ACC112 (cell line): ENCODE data around the gene FDXACB1.

ENCODE experiments used
- H2AFZ ChIP-seq: fragments of 200-600 bp; sonication (generic); one replicate; pipeline ENCODE4 v1.6.0; 2017; ENCODE audit warnings: antibody characterized with exemption, low read length; ENCODE audit not compliant: unreplicated experiment
- H3K27ac ChIP-seq: fragments of 200-600 bp; sonication (generic); 2 replicates; pipeline ENCODE4 v1.5.1; 2014; ENCODE audit warnings: low read depth, mild to moderate bottlenecking, antibody characterized with exemption, low read length, moderate library complexity
- H3K27me3 ChIP-seq: fragments of 200-600 bp; sonication (generic); 2 replicates; pipeline ENCODE4 v1.6.1; 2014; ENCODE audit warnings: mild to moderate bottlenecking, antibody characterized with exemption, low read length, moderate library complexity, mixed read lengths; ENCODE audit not compliant: insufficient read depth
- H3K36me3 ChIP-seq: fragments of 200-600 bp; sonication (generic); 2 replicates; pipeline ENCODE4 v1.6.1; 2016; ENCODE audit warnings: mild to moderate bottlenecking, antibody characterized with exemption, low read length, moderate library complexity, mixed read lengths; ENCODE audit not compliant: insufficient read depth
- H3K4me1 ChIP-seq: fragments of 200-600 bp; sonication (generic); one replicate; pipeline ENCODE4 v1.6.1; 2016; ENCODE audit warnings: low read length, mixed read lengths; ENCODE audit not compliant: insufficient read depth, unreplicated experiment, control insufficient read depth
- H3K4me3 ChIP-seq: fragments of 200-600 bp; sonication (generic); 2 replicates; pipeline ENCODE4 v1.5.1; 2014; ENCODE audit warnings: mild to moderate bottlenecking, low read depth, low read length
- H3K79me2 ChIP-seq: fragments of 200-600 bp; sonication (generic); one replicate; pipeline ENCODE4 v1.6.0; 2016; ENCODE audit warnings: low read length; ENCODE audit not compliant: control insufficient read depth, unreplicated experiment, insufficient read depth

Gene FDXACB1

DNA sequence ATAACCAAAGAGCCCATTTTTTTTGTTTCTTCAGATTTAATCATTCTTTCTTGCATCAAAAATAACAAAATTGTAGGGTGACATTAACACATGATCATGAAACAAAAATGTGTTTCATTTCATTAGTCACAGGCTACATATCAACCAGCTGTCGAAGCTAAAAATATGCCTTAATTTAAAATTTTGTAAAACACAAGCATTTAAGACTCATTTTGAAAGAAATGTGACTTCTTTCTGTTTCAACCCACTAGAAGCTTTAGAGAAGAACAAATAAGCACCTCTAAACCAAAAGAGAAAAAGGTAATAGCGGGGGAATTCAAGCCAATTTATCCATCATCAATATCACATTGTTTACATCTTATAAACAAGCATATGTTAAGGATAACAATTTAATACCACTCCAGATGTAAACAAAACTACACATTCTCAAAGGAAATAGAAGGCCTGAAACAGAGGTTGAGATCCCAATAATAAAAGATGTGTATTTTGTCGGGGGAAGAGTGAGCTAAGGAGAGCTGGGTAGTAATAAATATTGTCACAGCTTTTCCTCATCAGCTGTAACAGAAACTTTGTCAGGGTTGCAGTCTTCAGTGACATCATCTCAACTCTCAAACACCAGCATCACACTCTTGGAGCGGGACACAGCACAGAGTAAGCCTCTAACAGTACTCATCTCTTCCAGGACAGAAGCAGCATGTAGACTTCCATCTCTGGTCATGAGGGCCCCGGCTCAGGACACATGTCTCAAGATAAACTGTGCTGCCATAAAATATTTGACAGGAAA, 49.6 kb downstream of the FDXACB1 start:
- no peaks in the 10 kb centered on the region for H3K27me3 ChIP-seq
- no peak overlapping the region for H3K4me3 ChIP-seq
- H3K27ac ChIP-seq = no peak overlapping the region
- H3K79me2 ChIP-seq = no peaks in the 10 kb centered on the region
- no peaks in the 10 kb centered on the region for H3K4me1 ChIP-seq
- no peaks in the 10 kb centered on the region for H3K36me3 ChIP-seq
- no peak overlapping the region for H2AFZ ChIP-seq

DNA sequence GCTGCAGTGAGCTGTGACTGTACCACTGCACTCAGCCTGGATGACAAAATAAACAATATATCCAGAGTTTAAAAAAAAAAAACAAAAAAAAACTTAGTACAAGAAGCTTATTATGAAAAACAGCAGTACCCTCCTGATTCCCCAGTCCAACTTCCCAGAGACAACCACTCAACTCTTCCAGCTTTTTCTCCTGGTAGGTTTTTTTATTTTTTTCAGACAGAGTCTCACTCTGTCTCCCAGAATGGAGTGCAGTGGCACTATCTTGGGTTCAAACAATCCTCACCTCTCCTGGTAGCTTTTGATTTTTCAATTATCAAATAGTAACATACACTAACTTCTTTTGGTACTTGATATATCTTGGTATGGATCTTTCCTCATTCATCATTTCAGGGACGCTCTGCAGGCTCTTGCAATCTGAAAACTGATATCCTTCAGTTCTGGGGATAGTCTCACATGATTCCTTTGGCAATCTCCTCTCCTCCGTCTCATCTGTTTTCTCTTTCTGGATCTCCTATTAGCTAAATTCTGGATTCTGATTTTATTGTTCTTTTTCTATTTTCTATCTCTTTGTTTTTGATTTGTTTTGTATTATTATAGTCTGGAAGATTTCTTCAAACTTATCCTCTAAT, 52.5 kb downstream of the FDXACB1 start:
- no peak overlapping the region for H3K4me3 ChIP-seq
- no peaks in the 10 kb centered on the region for H3K4me1 ChIP-seq
- no peak overlapping the region for H2AFZ ChIP-seq
- H3K79me2 ChIP-seq = no peaks in the 10 kb centered on the region
- H3K27ac ChIP-seq = no peak overlapping the region
- no peaks in the 10 kb centered on the region for H3K27me3 ChIP-seq
- H3K36me3 ChIP-seq = no peaks in the 10 kb centered on the region
